Immature natural killer cell (primary cell): Measurements from ENCODE around the gene FAM20B. TPM values are rescaled to one million over a fixed set of nuclear protein-coding genes. Genes with fewer than 3 reads are reported as not detected.
"Not testable (repeated sequence)": the region's sequence is repeated elsewhere in the genome, so short reads cannot be mapped to it uniquely, and the experiment has no call there.

Experiments
- DNase-seq, 3 donors: peaks; one replicate each; pipeline ENCODE4 v3.0.0; 2022; ENCODE audit warnings: mixed read lengths in 1 of 3
- H3K27ac Mint-ChIP-seq, 6 donors: one replicate each; pipeline ENCODE4 v1.8.0; 2020; ENCODE audit warnings: mixed read lengths in 6 of 6, mild to moderate bottlenecking in 5 of 6, inconsistent platforms in 4 of 6, moderate library complexity in 3 of 6
- H3K27me3 Mint-ChIP-seq, 3 donors: one replicate each; pipeline ENCODE4 v1.8.0; 2020 to 2021; ENCODE audit warnings: low read depth in 3 of 3, mild to moderate bottlenecking in 3 of 3, mixed read lengths in 3 of 3, moderate library complexity in 3 of 3, inconsistent platforms in 1 of 3
- H3K36me3 Mint-ChIP-seq, 3 donors: one replicate each; pipeline ENCODE4 v1.8.0; 2020; ENCODE audit warnings: mixed read lengths in 3 of 3, inconsistent platforms in 2 of 3, mild to moderate bottlenecking in 2 of 3
- H3K4me1 Mint-ChIP-seq, 2 donors: one replicate each; pipeline ENCODE4 v1.8.0; 2020; ENCODE audit warnings: inconsistent platforms in 2 of 2, mild to moderate bottlenecking in 2 of 2, mixed read lengths in 2 of 2, moderate library complexity in 1 of 2
- H3K4me3 Mint-ChIP-seq, 5 donors: one replicate each; pipeline ENCODE4 v1.8.0; 2020; ENCODE audit warnings: mild to moderate bottlenecking in 5 of 5, mixed read lengths in 5 of 5, inconsistent platforms in 3 of 5, moderate library complexity in 3 of 5
- H3K9me3 Mint-ChIP-seq, 6 donors: one replicate each; pipeline ENCODE4 v1.8.0; 2020; ENCODE audit warnings: mild to moderate bottlenecking in 6 of 6, mixed read lengths in 6 of 6, inconsistent platforms in 4 of 6, moderate library complexity in 3 of 6
- polyA plus RNA-seq, 3 donors: library from polyadenylated mRNA; unstranded; fragments of 300-500 nt; fragmentation: Illumina TruSeq; gene quantifications; one replicate each; pipeline ENCODE4 v1.2.3, GENCODE V29; 2021

Gene FAM20B, protein sequence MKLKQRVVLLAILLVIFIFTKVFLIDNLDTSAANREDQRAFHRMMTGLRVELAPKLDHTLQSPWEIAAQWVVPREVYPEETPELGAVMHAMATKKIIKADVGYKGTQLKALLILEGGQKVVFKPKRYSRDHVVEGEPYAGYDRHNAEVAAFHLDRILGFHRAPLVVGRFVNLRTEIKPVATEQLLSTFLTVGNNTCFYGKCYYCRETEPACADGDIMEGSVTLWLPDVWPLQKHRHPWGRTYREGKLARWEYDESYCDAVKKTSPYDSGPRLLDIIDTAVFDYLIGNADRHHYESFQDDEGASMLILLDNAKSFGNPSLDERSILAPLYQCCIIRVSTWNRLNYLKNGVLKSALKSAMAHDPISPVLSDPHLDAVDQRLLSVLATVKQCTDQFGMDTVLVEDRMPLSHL
- polyA plus RNA-seq: 10 to 100 TPM in 2 of 3 donors, 1 to 10 TPM in 1; 8.1 to 13.1 (median 10.9) TPM

DNA sequence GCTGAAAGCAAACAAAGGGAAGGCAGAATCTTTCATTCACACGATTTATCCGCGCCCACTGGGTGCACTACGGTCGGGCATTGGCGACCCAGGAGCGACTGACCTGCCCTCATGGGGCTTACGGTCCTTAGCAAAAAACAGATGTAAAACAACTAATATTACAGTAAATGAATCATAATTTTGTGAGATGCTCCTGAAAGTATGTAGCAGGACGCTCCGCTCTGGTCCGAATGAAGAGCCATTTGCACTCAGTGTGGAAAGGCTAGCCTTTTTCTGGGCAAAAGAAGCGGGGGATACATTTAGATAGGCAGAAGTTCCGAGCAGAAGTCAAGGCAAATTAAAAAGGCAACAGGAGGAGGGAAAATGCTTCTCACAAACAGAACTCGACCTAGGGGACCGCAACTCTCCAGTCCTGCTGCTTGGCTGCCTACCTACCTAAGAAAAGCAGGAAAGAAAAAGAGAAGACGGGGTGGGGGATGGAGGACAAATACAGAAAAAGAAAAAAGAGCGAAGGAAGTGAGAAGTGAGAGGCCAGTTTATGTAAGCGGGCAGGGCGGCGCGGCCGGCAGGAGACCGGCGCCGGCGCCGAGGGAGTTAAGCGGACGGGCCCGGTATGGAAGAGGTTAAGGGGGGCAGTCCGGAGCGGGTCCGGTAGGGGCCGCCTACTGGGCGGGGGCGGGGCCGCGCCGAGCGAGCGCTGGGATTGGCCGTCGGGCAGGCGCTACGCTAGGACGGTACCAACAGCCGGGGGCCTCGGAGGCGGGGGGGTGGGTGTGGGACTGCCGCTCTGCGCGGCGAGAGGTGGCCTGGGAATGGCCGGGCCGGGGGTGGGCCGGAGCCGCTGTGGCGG is at the start of gene FAM20B:
FAM20B (plus strand) TSS at position 770 of the 850 bp plus-strand sequence. CDS start 17,954 bp downstream, outside the sequence.
- H3K9me3 Mint-ChIP-seq: no peaks in the 10 kb centered on the region
- peak within 1 kb of the TSS; percentile 86 to 98 (median 90) for H3K27ac Mint-ChIP-seq
- peak within 1 kb of the TSS; percentile 92 to 95 (median 95) for H3K4me3 Mint-ChIP-seq
- peaks cover 23 to 31% of the 10 kb centered on the region in 2 donors for H3K4me1 Mint-ChIP-seq
- no peaks in the 10 kb centered on the region for H3K36me3 Mint-ChIP-seq
- H3K27me3 Mint-ChIP-seq: peaks cover 2 to 6% (median 3%) of the 10 kb centered on the region in 3 donors
- DNase-seq: peak; percentile 88 to 91 (median 89)

DNA sequence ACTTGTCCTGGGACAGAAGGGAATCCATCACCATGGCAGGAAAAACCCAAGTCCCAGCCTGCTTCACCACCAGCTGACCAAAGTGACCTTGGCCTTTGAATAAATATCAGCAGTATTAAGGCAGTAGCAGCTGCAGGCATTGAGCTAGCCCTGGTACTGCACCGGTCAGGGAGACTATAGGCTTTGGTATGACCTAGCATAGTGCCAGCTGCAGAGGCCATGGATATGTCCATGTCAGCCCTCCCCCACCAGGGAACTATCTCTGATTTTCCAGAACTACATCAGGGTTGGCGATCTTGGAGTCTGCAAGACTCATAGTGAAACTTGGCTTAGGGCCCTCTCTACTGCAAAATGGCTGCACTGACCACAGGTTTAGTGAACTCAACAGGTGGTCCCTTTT is 49.2 kb upstream of the FAM20B start:
- no peak for DNase-seq
- H3K4me1 Mint-ChIP-seq: peaks cover 7 to 10% of the 10 kb centered on the region in 2 donors
- peaks cover 3 to 25% (median 15%) of the 10 kb centered on the region in 6 donors for H3K9me3 Mint-ChIP-seq
- H3K36me3 Mint-ChIP-seq: peaks cover 0 to 5% (median 0%) of the 10 kb centered on the region in 3 donors
- no peak overlapping the region for H3K4me3 Mint-ChIP-seq
- no peak overlapping the region for H3K27ac Mint-ChIP-seq
- peaks cover 0 to 15% (median 3%) of the 10 kb centered on the region in 3 donors for H3K27me3 Mint-ChIP-seq

- no peaks in the 10 kb centered on the region for H3K36me3 Mint-ChIP-seq
- H3K4me3 Mint-ChIP-seq: no peak overlapping the region
- no peak for DNase-seq
- no peaks in the 10 kb centered on the region for H3K4me1 Mint-ChIP-seq
- H3K27ac Mint-ChIP-seq: no peak overlapping the region
- H3K27me3 Mint-ChIP-seq: peaks cover 0 to 4% (median 3%) of the 10 kb centered on the region in 3 donors
- H3K9me3 Mint-ChIP-seq: peaks cover 0 to 1% (median 0%) of the 10 kb centered on the region in 6 donors
These were observed 39.5 kb upstream of the FAM20B start for GRCh38 chr1:178986204-178986603.

GRCh38 chr1:178988198-178988597 is 37.5 kb upstream of the FAM20B start:
- DNase-seq, H3K27ac Mint-ChIP-seq, H3K4me1 Mint-ChIP-seq, H3K4me3 Mint-ChIP-seq, H3K9me3 Mint-ChIP-seq, H3K27me3 Mint-ChIP-seq, H3K36me3 Mint-ChIP-seq: not testable (repeated sequence)

DNA sequence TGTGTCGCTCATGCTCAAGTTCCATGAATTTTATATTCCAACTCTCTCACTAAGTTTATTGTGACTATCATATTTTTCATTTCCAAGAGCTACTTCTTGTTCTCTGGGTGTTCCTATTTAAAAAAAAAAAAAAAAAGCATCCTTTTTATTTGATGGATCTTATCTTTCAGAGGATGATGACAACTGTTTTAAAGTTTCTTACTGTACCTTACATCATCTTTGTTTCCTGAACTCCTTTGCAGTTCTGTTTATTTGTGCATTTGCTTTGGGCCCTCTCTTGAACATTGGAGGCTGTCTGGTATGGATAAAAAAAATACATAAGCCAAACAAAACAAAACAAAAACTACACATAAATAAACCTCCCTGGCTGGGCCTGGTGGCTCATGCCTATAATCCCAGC is 32.1 kb upstream of the FAM20B start:
- no peaks in the 10 kb centered on the region for H3K4me1 Mint-ChIP-seq
- H3K27ac Mint-ChIP-seq: no peak overlapping the region
- DNase-seq: no peak
- peaks cover 0 to 4% (median 0%) of the 10 kb centered on the region in 3 donors for H3K27me3 Mint-ChIP-seq
- H3K4me3 Mint-ChIP-seq: no peak overlapping the region
- H3K36me3 Mint-ChIP-seq: no peaks in the 10 kb centered on the region
- no peaks in the 10 kb centered on the region for H3K9me3 Mint-ChIP-seq

- peaks cover 0 to 2% (median 0%) of the 10 kb centered on the region in 6 donors for H3K9me3 Mint-ChIP-seq
These were observed 28.3 kb upstream of the FAM20B start for GRCh38 chr1:178997428-178997827.

DNA sequence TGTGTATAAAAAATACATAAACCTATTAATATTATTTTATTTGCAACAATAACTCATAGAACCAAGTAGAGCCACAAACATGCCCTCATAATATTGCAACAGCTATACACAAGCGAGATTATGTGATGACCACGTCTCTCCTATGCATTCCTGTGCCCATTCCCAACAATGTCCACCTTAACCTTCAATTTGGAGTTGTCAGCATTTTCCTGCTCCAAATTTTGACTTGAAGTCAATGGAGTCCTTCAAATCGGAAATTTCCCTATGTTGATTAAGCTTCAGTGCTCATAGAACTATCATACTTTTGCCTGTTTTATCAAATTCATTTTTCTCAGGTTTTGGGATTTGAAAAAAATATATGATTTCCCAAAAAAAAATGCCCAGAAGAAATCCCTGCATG is 27.4 kb upstream of the FAM20B start:
- H3K27me3 Mint-ChIP-seq: peaks cover 0 to 6% (median 0%) of the 10 kb centered on the region in 3 donors
- H3K4me3 Mint-ChIP-seq: no peak overlapping the region
- H3K4me1 Mint-ChIP-seq: peaks cover 7 to 10% of the 10 kb centered on the region in 2 donors
- no peak overlapping the region for H3K27ac Mint-ChIP-seq
- no peak for DNase-seq
- H3K36me3 Mint-ChIP-seq: no peaks in the 10 kb centered on the region
- H3K9me3 Mint-ChIP-seq: peaks cover 0 to 2% (median 0%) of the 10 kb centered on the region in 6 donors

More at GRCh38 chr1:178997428-178997827, 28.3 kb upstream of the FAM20B start:
- peaks cover 0 to 1% of the 10 kb centered on the region in 2 donors for H3K4me1 Mint-ChIP-seq
- H3K27me3 Mint-ChIP-seq: peaks cover 0 to 4% (median 0%) of the 10 kb centered on the region in 3 donors
- H3K36me3 Mint-ChIP-seq: no peaks in the 10 kb centered on the region
- peak overlapping the region in 1 of 6 donors; percentile 15 for H3K27ac Mint-ChIP-seq
- H3K4me3 Mint-ChIP-seq: no peak overlapping the region
- DNase-seq: no peak

DNA sequence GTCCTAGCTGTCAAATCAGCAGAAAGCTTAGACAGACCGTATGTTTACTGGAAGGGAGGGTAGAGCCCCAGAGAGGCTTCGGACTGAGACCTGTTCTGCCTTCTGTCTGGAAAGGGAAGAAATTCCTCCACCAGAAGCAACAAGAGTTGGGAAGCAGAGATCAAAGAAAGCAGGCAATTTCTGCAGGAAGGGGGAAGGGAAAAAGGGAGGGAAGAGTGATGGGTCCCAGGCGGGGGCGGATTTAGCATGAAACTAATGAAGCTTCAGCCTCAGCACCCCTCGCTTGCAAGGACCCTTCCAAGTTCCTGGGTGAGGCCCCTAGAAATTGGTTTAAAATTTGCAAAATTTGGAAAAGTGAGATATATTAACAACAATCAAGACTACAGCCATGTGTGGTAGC is 26.6 kb upstream of the FAM20B start:
- Mint-ChIP-seq H3K36me3 (no peaks in the 10 kb centered on the region), H3K4me1 (peaks cover 11 to 18% of the 10 kb centered on the region in 2 donors), H3K9me3 (peaks cover 0 to 2% (median 0%) of the 10 kb centered on the region in 6 donors), H3K27me3 (peaks cover 0 to 2% (median 0%) of the 10 kb centered on the region in 3 donors), H3K4me3 (no peak overlapping the region), H3K27ac (no peak overlapping the region)
- DNase-seq: no peak

- Mint-ChIP-seq H3K27ac (no peak overlapping the region), H3K4me1 (peaks cover 20 to 28% of the 10 kb centered on the region in 2 donors), H3K9me3 (peaks cover 0 to 2% (median 0%) of the 10 kb centered on the region in 6 donors), H3K4me3 (no peak overlapping the region), H3K36me3 (no peaks in the 10 kb centered on the region), H3K27me3 (peaks cover 0 to 2% (median 0%) of the 10 kb centered on the region in 3 donors)
- DNase-seq: no peak
These were observed 24.2 kb upstream of the FAM20B start for GRCh38 chr1:179001451-179001850.

GRCh38 chr1:179002064-179002463 is 23.6 kb upstream of the FAM20B start:
- H3K27ac Mint-ChIP-seq, H3K36me3 Mint-ChIP-seq: not testable (repeated sequence)

DNA sequence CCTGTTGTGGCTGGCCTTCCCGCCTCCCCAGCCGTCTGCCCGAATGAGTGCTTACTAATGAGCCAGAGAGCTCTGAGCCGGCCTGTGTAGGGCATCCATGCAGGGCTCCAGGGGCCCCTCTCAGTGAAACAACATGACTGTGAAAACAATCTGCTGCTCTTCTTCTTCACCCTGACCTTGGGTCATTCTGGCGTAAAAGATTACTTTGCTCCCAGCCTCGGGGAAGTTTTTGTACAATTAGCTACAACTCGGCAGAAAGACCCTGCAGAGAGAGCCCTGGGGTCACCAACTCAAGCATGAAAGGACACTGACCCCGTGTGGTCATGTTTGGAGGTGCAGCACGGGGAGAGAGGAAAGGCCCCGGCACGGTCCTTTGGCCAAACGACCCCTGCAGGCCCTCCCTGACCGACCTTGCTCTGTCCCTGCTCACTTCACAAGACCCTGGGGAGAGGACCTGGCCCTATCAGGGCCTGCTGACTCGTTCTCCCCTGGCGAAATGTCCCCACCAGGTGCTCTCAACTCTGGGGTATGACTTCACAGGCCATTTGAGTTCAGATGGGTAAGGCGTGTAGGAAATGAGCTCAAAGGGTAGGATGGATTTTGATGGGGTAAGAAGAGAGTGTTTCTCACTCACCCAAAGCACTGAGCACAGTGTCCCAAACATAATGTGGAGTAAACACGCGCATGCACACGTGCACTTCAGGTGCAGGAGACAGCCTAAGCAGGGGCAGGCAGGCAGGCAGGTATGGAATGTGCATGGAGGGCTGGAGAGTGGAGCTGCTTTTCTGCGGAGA is 22.9 kb upstream of the FAM20B start:
- peak overlapping the region in 3 of 5 donors; percentile 8 to 27 (median 11) for H3K4me3 Mint-ChIP-seq
- peaks cover 20 to 28% of the 10 kb centered on the region in 2 donors for H3K4me1 Mint-ChIP-seq
- peak overlapping the region in 5 of 6 donors; percentile 0 to 88 (median 80) for H3K27ac Mint-ChIP-seq
- peaks cover 0 to 3% (median 0%) of the 10 kb centered on the region in 3 donors for H3K27me3 Mint-ChIP-seq
- DNase-seq: peak; percentile 49 to 59 (median 57)
- peaks cover 0 to 2% (median 0%) of the 10 kb centered on the region in 6 donors for H3K9me3 Mint-ChIP-seq
- no peaks in the 10 kb centered on the region for H3K36me3 Mint-ChIP-seq

More at GRCh38 chr1:179002064-179002463, 23.6 kb upstream of the FAM20B start:
- H3K27me3 Mint-ChIP-seq, H3K9me3 Mint-ChIP-seq, H3K4me3 Mint-ChIP-seq, DNase-seq: not testable (repeated sequence)
- peaks cover 20 to 28% of the 10 kb centered on the region in 2 donors for H3K4me1 Mint-ChIP-seq

- peaks cover 0 to 2% (median 0%) of the 10 kb centered on the region in 6 donors for H3K9me3 Mint-ChIP-seq
- peak overlapping the region in 3 of 5 donors; percentile 7 to 23 (median 9) for H3K4me3 Mint-ChIP-seq
- no peak for DNase-seq
- peak overlapping the region; percentile 67 to 92 (median 86) for H3K27ac Mint-ChIP-seq
- H3K27me3 Mint-ChIP-seq: peaks cover 0 to 3% (median 0%) of the 10 kb centered on the region in 3 donors
- H3K36me3 Mint-ChIP-seq: no peaks in the 10 kb centered on the region
- peaks cover 20 to 28% of the 10 kb centered on the region in 2 donors for H3K4me1 Mint-ChIP-seq
These were observed 22.1 kb upstream of the FAM20B start for GRCh38 chr1:179003512-179004066.
